Esophagus muscularis mucosa (tissue), 4 donors: ENCODE measurements around the gene PFDN2. TPM values are rescaled to one million over a fixed set of nuclear protein-coding genes. Genes with fewer than 3 reads are reported as not detected.
A peak's percentile ranks its signal among the peaks of the same experiment; 100 is the strongest.

Source experiments
- DNase-seq: peaks from one replicate; pipeline ENCODE4 v3.0.0-alpha.2; 2017; ENCODE audit errors: extremely low spot score
- H3K27ac ChIP-seq, 4 donors: fragments of 200-600 bp; sonication (generic); replicated peaks in 1 of 4; 1 replicate in 3 of 4; 2 replicates in 1 of 4; pipeline ENCODE4 v1.5.1; 2016 to 2019; ENCODE audit warnings: mild to moderate bottlenecking in 1 of 4
- H3K27me3 ChIP-seq, 4 donors: fragments of 200-600 bp; sonication (generic); one replicate each; pipeline versions ENCODE4 v1.5.1 to v1.6.0; 2016 to 2019
- H3K36me3 ChIP-seq, 4 donors: fragments of 200-600 bp; sonication (generic); one replicate each; pipeline ENCODE4 v1.5.1; 2016 to 2019
- H3K4me1 ChIP-seq, 4 donors: fragments of 200-600 bp; sonication (generic); one replicate each; pipeline ENCODE4 v1.5.1; 2016 to 2019
- H3K4me3 ChIP-seq, 4 donors: fragments of 200-600 bp; sonication (generic); 1 replicate in 2 of 4; 2 replicates in 2 of 4; pipeline ENCODE4 v1.5.1; 2016 to 2019; ENCODE audit warnings: mild to moderate bottlenecking in 4 of 4, moderate library complexity in 1 of 4
- H3K9me3 ChIP-seq, 4 donors: fragments of 200-600 bp; sonication (generic); 1 replicate in 3 of 4; 2 replicates in 1 of 4; pipeline ENCODE4 v1.5.1; 2016 to 2019
- CTCF ChIP-seq, 3 experiments: fragments of 200-600 bp in 2 of 3; fragments of 450-650 bp in 1 of 3; sonication (generic) in 2 of 3; IDR thresholded peaks; one replicate each; pipeline ENCODE4 v1.5.1; 2017 to 2019; ENCODE audit warnings: antibody characterized with exemption in 3 of 3, mild to moderate bottlenecking in 2 of 3, moderate library complexity in 1 of 3
- EP300 ChIP-seq: sonication (generic); formaldehyde crosslinking; IDR thresholded peaks from one replicate; pipeline ENCODE4 v1.6.1; 2017; ENCODE audit warnings: antibody characterized with exemption
- POLR2A ChIP-seq: fragments of 450-650 bp; IDR thresholded peaks from one replicate; pipeline ENCODE4 v1.6.1; 2017; ENCODE audit warnings: antibody characterized with exemption, moderate library complexity, mild to moderate bottlenecking, low read depth
- POLR2AphosphoS5 ChIP-seq, 2 donors: sonication (generic); formaldehyde crosslinking; IDR thresholded peaks; one replicate each; pipeline ENCODE4 v1.6.1; 2017; ENCODE audit warnings: antibody characterized with exemption in 2 of 2
- WGBS: methylation state at CpG from one replicate; pipeline ENCODE4 v1.1.5; 2018; 5-methylcytosine and 5-hydroxymethylcytosine counted together
- intact Hi-C: fragments of 100-400 bp; cut with DNase I; formaldehyde crosslinking; loops from one replicate; pipeline ENCODE4 v1.15.1; 2023
- total RNA-seq, 4 donors: library from RNA; depleted of rRNA; stranded (reverse); fragments of >200 nt; gene quantifications; one replicate each; pipeline versions ENCODE4 v1.1.0 to v1.2.1, GENCODE V29; 2016

Gene PFDN2
- total RNA-seq, 4 donors from 2014 or later, result 19.5 to 52.0 (median 40.5) TPM

GRCh38 chr1:161128591-161129420 lies 11.0 kb upstream of the PFDN2 start:
- Histone ChIP-seq H3K27ac (peak overlapping the region in 1 of 4 donors; percentile 7), H3K9me3 (no peaks in the 10 kb centered on the region), H3K4me1 (peaks cover 30 to 63% (median 62%) of the 10 kb centered on the region in 4 donors), H3K36me3 (peaks cover 28 to 68% (median 41%) of the 10 kb centered on the region in 4 donors), H3K4me3 (no peak overlapping the region), H3K27me3 (no peaks in the 10 kb centered on the region)
- intact Hi-C loops, result no loop called here
- DNase-seq, result no peak
- WGBS, result 88% methylated on average over 4 of the region's 4 CpGs
- TF ChIP-seq CTCF (IDR thresholded peaks at IDR 0.05), result no peak
- no peak for TF ChIP-seq POLR2AphosphoS5 (IDR thresholded peaks at IDR 0.05)
- no peak for TF ChIP-seq EP300
- no peak for TF ChIP-seq POLR2A

- Histone ChIP-seq H3K4me1 (peaks cover 26 to 57% (median 56%) of the 10 kb centered on the region in 4 donors), H3K27ac (peak overlapping the region in 1 of 4 donors; percentile 15), H3K27me3 (no peaks in the 10 kb centered on the region), H3K36me3 (peaks cover 39 to 80% (median 52%) of the 10 kb centered on the region in 4 donors), H3K4me3 (no peak overlapping the region), H3K9me3 (no peaks in the 10 kb centered on the region)
- no peak for DNase-seq
- TF ChIP-seq EP300 (no peak), CTCF (IDR thresholded peaks at IDR 0.05) (no peak), POLR2AphosphoS5 (IDR thresholded peaks at IDR 0.05) (no peak), POLR2A (no peak)
- 90% methylated on average over 2 of the region's 2 CpGs for WGBS
- intact Hi-C loops, result no loop called here
Measured at GRCh38 chr1:161127649-161128048, 9.8 kb upstream of the PFDN2 start.

- Histone ChIP-seq H3K36me3 (peaks cover 53 to 79% (median 67%) of the 10 kb centered on the region in 4 donors), H3K4me1 (peaks cover 29 to 51% (median 39%) of the 10 kb centered on the region in 4 donors)
- intact Hi-C loops, result no loop called here
Measured at GRCh38 chr1:161122967-161123366, 5.1 kb upstream of the PFDN2 start.

GRCh38 chr1:161121834-161122233 lies 4.0 kb upstream of the PFDN2 start:
- H3K27ac ChIP-seq, result no peak overlapping the region
- H3K4me3 ChIP-seq, result no peak overlapping the region
- TF ChIP-seq POLR2A, result no peak
- H3K27me3 ChIP-seq, result no peaks in the 10 kb centered on the region
- H3K9me3 ChIP-seq, result no peaks in the 10 kb centered on the region
- DNase-seq, result no peak
- whole genome bisulfite sequencing, result 71% methylated on average over 4 of the region's 4 CpGs
- H3K4me1 ChIP-seq, result peaks cover 27 to 47% (median 33%) of the 10 kb centered on the region in 4 donors
- intact Hi-C loops, result no loop called here
- peaks cover 48 to 68% (median 59%) of the 10 kb centered on the region in 4 donors for H3K36me3 ChIP-seq

More at GRCh38 chr1:161122967-161123366, 5.1 kb upstream of the PFDN2 start:
- DNase-seq, result no peak
- Histone ChIP-seq H3K4me3 (no peak overlapping the region), H3K27me3 (no peaks in the 10 kb centered on the region), H3K9me3 (no peaks in the 10 kb centered on the region), H3K27ac (no peak overlapping the region)
- TF ChIP-seq CTCF (IDR thresholded peaks at IDR 0.05) (no peak), POLR2AphosphoS5 (IDR thresholded peaks at IDR 0.05) (no peak), EP300 (no peak), POLR2A (no peak)
- 89% methylated on average over 6 of the region's 6 CpGs for WGBS

GRCh38 chr1:161121042-161121650 lies 3.3 kb upstream of the PFDN2 start:
- 86% methylated on average over 3 of the region's 3 CpGs for WGBS
- Histone ChIP-seq H3K4me1 (peaks cover 31 to 47% (median 37%) of the 10 kb centered on the region in 4 donors), H3K27me3 (no peaks in the 10 kb centered on the region), H3K9me3 (no peaks in the 10 kb centered on the region), H3K36me3 (peaks cover 46 to 63% (median 54%) of the 10 kb centered on the region in 4 donors), H3K4me3 (no peak overlapping the region), H3K27ac (peak overlapping the region in 1 of 4 donors; percentile 95)
- TF ChIP-seq POLR2A (no peak), CTCF (IDR thresholded peaks at IDR 0.05) (no peak), EP300 (no peak), POLR2AphosphoS5 (IDR thresholded peaks at IDR 0.05) (no peak)
- intact Hi-C loops, result no loop called here
- DNase-seq, result no peak
